ENCODE measurements around the gene CUEDC1.
A peak's percentile ranks its signal among the peaks of the same experiment; 100 is the strongest.

The CUEDC1 gene

GRCh38 chr17:57999496-58000017 is 44.3 kb upstream of the CUEDC1 start:
- peak; percentile 40 for DNase-seq (ENCODE audit: extremely low spot score)
- ChIA-PET POLR2A (interaction anchor here (0.6 to 1.6 kb wide), 5 partner anchors 8 to 1534 kb away, joined by 3 to 6 read pairs (median 4); partner anchors contain the start of genes SRSF1 and VEZF1), CTCF (interaction anchor here (0.6 to 16.6 kb wide), 47 partner anchors 8 to 756 kb away, joined by 3 to 478 read pairs (median 4); partner anchors contain the start of genes CUEDC1, MRPS23 and VEZF1)
- peak; percentile 74 for TF ChIP-seq CTCF (IDR thresholded peaks at IDR 0.05; ENCODE audit: control extremely low read depth, extremely low read depth, low read depth, missing control alignments)

- ChIA-PET CTCF (interaction anchor here (0.6 to 16.6 kb wide), 43 partner anchors 9 to 755 kb away, joined by 3 to 478 read pairs (median 5); partner anchors contain the start of genes CUEDC1, MRPS23 and VEZF1), POLR2A (interaction anchor here (0.6 to 1.6 kb wide), 5 partner anchors 8 to 1533 kb away, joined by 3 to 6 read pairs (median 4); partner anchors contain the start of genes SRSF1 and VEZF1)
- no peak for DNase-seq (ENCODE audit: extremely low spot score)
- TF ChIP-seq CTCF (IDR thresholded peaks at IDR 0.05; ENCODE audit: control extremely low read depth, extremely low read depth, low read depth, missing control alignments), result no peak
Observed at GRCh38 chr17:57999010-57999495, 43.8 kb upstream of the CUEDC1 start.

GRCh38 chr17:57997085-57997809 is 42.0 kb upstream of the CUEDC1 start:
- ChIA-PET CTCF (interaction anchor here (0.7 to 16.6 kb wide), 15 partner anchors 7 to 137 kb away, joined by 3 to 478 read pairs (median 6); partner anchors contain the start of genes MRPS23, SRSF1 and VEZF1), POLR2A (interaction anchor here (0.5 to 1.9 kb wide), 4 partner anchors 9 to 100 kb away, joined by 3 to 8 read pairs (median 4); partner anchors contain the start of gene SRSF1)
- DNase-seq (ENCODE audit: extremely low spot score), result no peak
- no peak for TF ChIP-seq CTCF (IDR thresholded peaks at IDR 0.05; ENCODE audit: control extremely low read depth, extremely low read depth, low read depth, missing control alignments)

GRCh38 chr17:57995076-57995956 is 40.1 kb upstream of the CUEDC1 start:
- CTCF ChIA-PET, result interaction anchor here (1.0 to 16.6 kb wide), 10 partner anchors 10 to 135 kb away, joined by 3 to 478 read pairs (median 6); partner anchors contain the start of genes CUEDC1, MRPS23 and SRSF1
- TF ChIP-seq CTCF (IDR thresholded peaks at IDR 0.05; ENCODE audit: control extremely low read depth, extremely low read depth, low read depth, missing control alignments), result peak; percentile 62
- DNase-seq (ENCODE audit: extremely low spot score), result peak; percentile 64
- POLR2A ChIA-PET, result interaction anchor here (0.5 to 1.9 kb wide), 3 partner anchors 12 to 534 kb away, joined by 3 to 8 read pairs (median 3); partner anchors contain the start of gene SRSF1

- no peak for TF ChIP-seq CTCF (IDR thresholded peaks at IDR 0.05; ENCODE audit: control extremely low read depth, extremely low read depth, low read depth, missing control alignments)
- DNase-seq (ENCODE audit: extremely low spot score), result no peak
- POLR2A ChIA-PET, result interaction anchor here (1.9 kb wide), 1 partner anchor 13 kb away, joined by 8 read pairs; the partner anchor contains the start of gene SRSF1
- CTCF ChIA-PET, result interaction anchor here (1.0 to 16.6 kb wide), 13 partner anchors 9 to 161 kb away, joined by 3 to 478 read pairs (median 6); partner anchors contain the start of genes CUEDC1, MRPS23 and SRSF1
Observed at GRCh38 chr17:57994436-57994835, 39.2 kb upstream of the CUEDC1 start.
